HG03039 (cell line): ENCODE results near the gene ERICH6.

Experiments
- ATAC-seq: cut with Tn5 transposase; IDR thresholded peaks from one replicate; pipeline ENCODE4 v1.9.1; 2021; ENCODE audit warnings: mild to moderate bottlenecking, moderate library complexity; ENCODE audit not compliant: unreplicated experiment

The ERICH6 gene

GRCh38 chr3:150703756-150704344, at the start of gene ERICH6:
Gene ERICH6 (minus strand): TSS chr3:150703920. CDS start chr3:150703898, 22 bp downstream.
- peak; percentile 100 for ATAC-seq

GRCh38 chr3:150751781-150752263, 48.1 kb upstream of the ERICH6 start:
- no peak for ATAC-seq

- no peak for ATAC-seq
Measured at GRCh38 chr3:150749255-150749654, 45.5 kb upstream of the ERICH6 start.

GRCh38 chr3:150748684-150749047, 44.9 kb upstream of the ERICH6 start:
- no peak for ATAC-seq

GRCh38 chr3:150747886-150748683, 44.4 kb upstream of the ERICH6 start:
- no peak for ATAC-seq

GRCh38 chr3:150746791-150747590, 43.3 kb upstream of the ERICH6 start:
- no peak for ATAC-seq

GRCh38 chr3:150745832-150746231, 42.1 kb upstream of the ERICH6 start:
- ATAC-seq = no peak

GRCh38 chr3:150744919-150745211, 41.1 kb upstream of the ERICH6 start:
- ATAC-seq = no peak

GRCh38 chr3:150744041-150744918, 40.6 kb upstream of the ERICH6 start:
- no peak for ATAC-seq

- ATAC-seq = no peak
Measured at GRCh38 chr3:150743508-150743907, 39.8 kb upstream of the ERICH6 start.

GRCh38 chr3:150742679-150743078, 39.0 kb upstream of the ERICH6 start:
- no peak for ATAC-seq

GRCh38 chr3:150742141-150742523, 38.4 kb upstream of the ERICH6 start:
- no peak for ATAC-seq

- ATAC-seq = no peak
Measured at GRCh38 chr3:150741497-150742140, 37.9 kb upstream of the ERICH6 start.

- no peak for ATAC-seq
Measured at GRCh38 chr3:150740733-150741496, 37.2 kb upstream of the ERICH6 start.

GRCh38 chr3:150739877-150740645, 36.3 kb upstream of the ERICH6 start:
- no peak for ATAC-seq

GRCh38 chr3:150739200-150739863, 35.6 kb upstream of the ERICH6 start:
- no peak for ATAC-seq

- no peak for ATAC-seq
Measured at GRCh38 chr3:150738688-150739087, 35.0 kb upstream of the ERICH6 start.
